HS-27A (cell line): ENCODE measurements around the gene MPZL1.
A peak's percentile ranks its signal among the peaks of the same experiment; 100 is the strongest.
"Not testable (repeated sequence)": the region's sequence is repeated elsewhere in the genome, so short reads cannot be mapped to it uniquely, and the experiment has no call there.

ENCODE experiments used
- DNase-seq: peaks from one replicate; pipeline ENCODE4 v3.0.0-alpha.2; 2012; ENCODE audit warnings: low read depth, missing footprints

Gene MPZL1

GRCh38 chr1:167781558-167781957 is 59.8 kb downstream of the MPZL1 start:
- DNase-seq, result no peak

GRCh38 chr1:167782946-167783345 is 61.2 kb downstream of the MPZL1 start:
- no peak for DNase-seq

- DNase-seq, result no peak
These were observed 63.2 kb downstream of the MPZL1 start for GRCh38 chr1:167784876-167785550.

- no peak for DNase-seq
These were observed 64.7 kb downstream of the MPZL1 start for GRCh38 chr1:167786502-167786901.

GRCh38 chr1:167789501-167789900 is 67.7 kb downstream of the MPZL1 start:
- no peak for DNase-seq

- DNase-seq, result no peak
These were observed 68.3 kb downstream of the MPZL1 start for GRCh38 chr1:167790117-167790516.

DNA sequence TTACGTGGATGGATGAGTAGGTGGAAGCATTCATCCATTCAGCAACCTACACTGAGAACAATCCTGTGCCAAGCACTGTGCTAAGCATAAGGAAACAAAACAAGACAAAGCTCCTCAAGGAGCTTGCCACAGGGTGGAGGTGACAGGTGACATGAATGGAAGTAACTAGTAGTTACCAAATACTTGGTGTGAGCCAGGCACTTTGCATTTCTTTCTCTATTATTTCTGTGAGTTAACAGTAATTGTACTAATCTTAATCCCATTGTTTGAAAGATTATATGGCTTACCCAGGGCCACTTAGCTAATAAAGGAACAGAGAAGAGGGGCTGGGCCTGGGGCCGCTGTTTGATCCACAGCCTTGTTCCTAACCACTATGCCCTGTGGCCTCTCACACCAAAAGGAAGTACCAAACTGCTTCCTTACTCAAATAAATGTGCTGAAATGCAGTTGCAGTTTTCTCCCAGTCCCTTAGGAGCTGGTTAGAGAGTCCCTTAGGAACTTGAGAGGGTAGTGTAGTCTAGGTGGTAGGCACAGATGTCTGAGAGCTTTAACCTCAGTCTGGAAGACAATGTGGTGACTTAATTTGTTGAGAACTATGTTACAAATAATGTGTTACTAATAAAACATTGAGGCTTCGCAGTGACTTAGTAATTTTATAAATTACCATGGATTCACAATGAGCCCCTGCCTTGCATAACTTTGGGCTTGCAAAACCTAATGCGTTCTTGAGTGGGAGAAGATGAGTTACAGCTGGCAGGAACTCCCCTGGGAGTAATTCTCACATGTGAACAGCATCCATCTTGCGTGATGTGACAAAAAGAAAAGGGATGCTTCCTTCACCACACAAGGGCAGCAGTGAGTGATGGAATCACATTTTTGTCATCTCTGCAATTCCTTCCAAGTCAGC is 69.8 kb downstream of the MPZL1 start:
- DNase-seq, result no peak

- DNase-seq, result no peak
These were observed 70.4 kb downstream of the MPZL1 start for GRCh38 chr1:167792188-167792565.

GRCh38 chr1:167794043-167794442 is 72.3 kb downstream of the MPZL1 start:
- DNase-seq, result no peak

DNA sequence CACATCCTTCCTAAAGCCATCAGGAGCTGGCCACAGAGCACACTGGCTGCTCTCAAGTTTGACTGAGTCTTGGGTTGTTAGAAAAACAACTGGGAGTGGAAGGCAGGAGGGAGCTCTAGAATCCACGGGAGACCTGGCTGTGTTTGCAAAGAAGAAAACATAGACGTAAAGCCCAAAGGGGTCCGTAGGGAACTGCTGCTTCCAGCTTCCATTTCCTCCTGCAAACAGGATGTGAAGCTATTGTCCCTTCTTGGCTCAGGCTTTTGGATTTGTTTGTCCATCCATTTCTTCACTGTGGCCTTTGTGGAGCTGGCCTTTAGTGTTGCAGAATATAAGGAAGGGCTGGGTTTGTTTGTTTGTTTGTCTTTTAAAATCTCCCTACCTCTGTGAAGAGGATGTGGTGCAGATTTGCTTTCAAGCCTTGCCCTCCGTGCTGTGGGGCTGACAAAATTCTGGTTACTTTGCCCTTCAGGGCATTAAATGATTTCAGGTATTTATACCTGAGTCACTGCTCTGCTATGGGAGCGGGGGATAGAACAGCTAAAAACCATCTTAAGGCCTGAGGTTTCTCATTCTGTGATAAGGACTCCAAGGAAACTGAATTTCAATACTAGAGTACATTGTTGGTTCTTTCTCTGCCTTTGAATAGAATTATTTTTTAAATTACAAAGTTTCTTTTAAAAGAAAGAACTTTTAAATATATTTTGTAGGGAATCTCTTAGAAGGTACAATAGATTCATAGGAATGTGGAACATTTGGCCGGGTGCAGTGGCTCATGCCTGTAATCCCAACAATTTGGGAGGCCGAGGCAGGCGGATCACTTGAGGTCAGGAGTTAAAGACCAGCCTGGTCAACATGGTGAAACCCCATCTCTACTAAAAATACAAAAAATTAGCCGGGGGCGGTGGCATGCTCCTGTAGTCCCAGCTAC is 74.3 kb downstream of the MPZL1 start:
- DNase-seq, result no peak

DNA sequence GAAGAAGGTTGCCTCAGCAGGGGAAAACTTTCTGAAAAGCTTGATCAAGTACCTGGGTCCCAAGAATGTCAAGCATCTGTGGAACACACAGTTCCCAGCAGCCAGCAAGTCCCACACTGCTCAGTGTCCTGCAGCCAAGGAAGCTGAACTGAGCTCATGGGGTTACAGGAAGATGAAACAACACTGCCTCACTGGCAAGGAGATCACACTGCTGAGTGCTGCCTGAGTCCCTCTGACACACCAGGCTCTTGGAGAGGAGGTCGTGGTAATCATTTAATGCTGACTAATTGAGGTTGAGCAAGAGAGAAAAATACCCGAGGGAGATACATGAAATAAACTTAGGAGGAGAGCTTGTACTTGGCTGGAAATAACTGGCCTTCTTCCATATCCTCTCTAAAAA is 75.2 kb downstream of the MPZL1 start:
- no peak for DNase-seq

GRCh38 chr1:167798952-167799351 is 77.2 kb downstream of the MPZL1 start:
- DNase-seq, result no peak

GRCh38 chr1:167799747-167800146 is 78.0 kb downstream of the MPZL1 start:
- DNase-seq, result no peak

DNA sequence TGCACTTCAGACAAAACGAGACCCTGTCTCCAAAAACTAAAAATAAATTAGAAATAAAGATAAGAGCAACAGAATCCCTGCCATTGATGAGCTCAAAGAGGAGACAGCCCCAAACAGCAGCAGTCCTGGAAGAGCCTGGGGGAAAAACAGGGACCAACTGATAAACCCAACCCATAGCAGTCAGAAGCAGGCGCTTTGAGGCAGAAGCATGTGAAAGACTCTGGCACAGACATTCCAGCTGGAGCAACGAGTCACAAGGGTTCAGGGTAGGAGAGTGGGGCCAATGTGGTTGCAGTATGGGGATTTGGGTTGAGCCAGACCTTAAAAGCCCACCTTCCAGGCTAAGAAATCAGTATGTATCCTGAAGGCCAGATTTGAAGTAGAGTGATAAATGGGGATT is 78.5 kb downstream of the MPZL1 start:
- DNase-seq, result no peak

- DNase-seq, result no peak
These were observed 80.5 kb downstream of the MPZL1 start for GRCh38 chr1:167802235-167802634.

- peak; percentile 62 for DNase-seq
These were observed 81.8 kb downstream of the MPZL1 start for GRCh38 chr1:167803358-167804207.

- DNase-seq, result no peak
These were observed 83.3 kb downstream of the MPZL1 start for GRCh38 chr1:167805041-167805556.

DNA sequence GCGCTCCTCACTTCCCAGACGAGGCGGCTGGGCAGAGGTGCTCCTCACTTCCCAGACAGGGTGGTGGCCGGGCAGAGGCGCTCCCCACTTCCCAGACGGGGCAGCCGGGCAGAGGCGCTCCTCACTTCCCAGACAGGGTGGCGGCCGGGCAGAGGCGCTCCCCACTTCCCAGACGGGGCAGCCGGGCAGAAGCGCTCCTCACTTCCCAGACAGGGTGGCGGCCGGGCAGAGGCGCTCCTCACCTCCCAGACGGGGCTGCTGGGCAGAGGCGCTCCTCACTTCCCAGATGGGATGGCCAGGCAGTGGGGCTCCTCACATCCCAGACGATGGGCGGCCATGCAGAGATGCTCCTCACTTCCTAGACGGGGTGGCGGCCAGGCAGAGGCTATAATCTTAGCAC is 84.5 kb downstream of the MPZL1 start:
- DNase-seq, result not testable (repeated sequence)

DNA sequence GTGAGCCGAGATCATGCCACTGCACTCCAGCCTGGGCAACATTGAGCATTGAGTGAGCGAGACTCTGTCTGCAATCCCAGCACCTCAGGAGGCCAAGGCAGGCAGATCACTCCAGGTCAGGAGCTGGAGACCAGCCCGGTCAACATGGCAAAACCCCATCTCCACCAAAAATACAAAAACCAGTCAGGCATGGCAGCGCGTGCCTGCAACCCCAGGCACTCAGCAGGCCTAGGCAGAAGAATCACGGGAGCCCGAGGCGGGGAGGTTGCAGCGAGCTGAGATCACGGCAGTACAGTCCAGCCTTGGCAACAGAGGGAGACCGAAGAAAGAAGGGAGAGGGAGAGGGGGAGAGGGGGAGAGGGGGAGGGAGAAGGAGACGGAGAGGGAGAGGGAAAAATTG is 84.9 kb downstream of the MPZL1 start:
- not testable (repeated sequence) for DNase-seq

DNA sequence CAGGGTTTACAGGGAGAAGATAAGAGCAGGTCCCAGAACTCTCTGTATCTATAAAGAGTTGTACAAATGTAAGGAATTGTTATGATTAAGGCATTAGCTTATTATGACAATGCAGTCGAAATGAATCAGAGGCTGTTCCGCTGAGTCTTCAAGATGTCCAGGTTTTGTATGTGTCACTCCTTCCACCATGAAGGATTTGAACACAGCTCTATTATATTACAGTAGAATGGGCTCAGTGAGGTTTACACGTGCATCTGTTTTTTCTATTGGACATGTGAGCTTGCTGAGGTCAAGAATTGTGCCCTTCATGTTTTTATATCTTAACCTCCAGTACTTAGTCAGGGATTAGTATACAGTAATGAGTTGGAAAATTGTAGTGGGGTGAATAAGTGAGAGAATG is 86.3 kb downstream of the MPZL1 start:
- no peak for DNase-seq

DNA sequence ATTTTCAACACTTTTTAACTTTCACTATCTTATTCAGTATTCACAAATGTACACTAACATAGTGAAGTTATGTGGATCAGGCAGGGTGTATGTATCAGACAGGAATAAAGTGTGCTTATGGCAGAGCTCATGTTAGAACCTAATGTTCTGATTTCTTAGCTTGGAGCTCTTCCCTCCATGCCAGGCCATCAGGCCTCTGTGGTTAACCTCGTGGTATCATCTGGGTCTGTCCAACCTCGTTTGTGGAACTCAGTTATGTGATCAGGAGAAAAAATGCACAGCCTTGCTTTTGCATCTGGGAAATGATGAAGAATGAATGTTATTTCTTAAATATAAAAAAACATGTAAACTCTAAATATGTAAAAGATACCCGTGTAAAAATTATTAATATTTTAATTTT is 86.9 kb downstream of the MPZL1 start:
- no peak for DNase-seq
